Gastrocnemius medialis (tissue), 4 donors: ENCODE measurements around the gene ATG10. TPM values are rescaled to one million over a fixed set of nuclear protein-coding genes. Genes with fewer than 3 reads are reported as not detected.

Source experiments
- ATAC-seq, 2 donors: fragments of 150-250 bp; one replicate each; pipeline ENCODE4 v1.9.1; 2016
- DNase-seq, 2 donors: peaks; one replicate each; pipeline ENCODE4 v3.0.0-alpha.2; 2019
- H3K27ac ChIP-seq, 4 donors: fragments of 200-600 bp; sonication (generic); 1 replicate in 1 of 4; 2 replicates in 3 of 4; pipeline ENCODE4 v1.5.1; 2016 to 2018; ENCODE audit warnings: mild to moderate bottlenecking in 2 of 4, moderate library complexity in 1 of 4
- H3K27me3 ChIP-seq, 3 donors: fragments of 200-600 bp; sonication (generic) in 2 of 3; 1 replicate in 1 of 3; 2 replicates in 2 of 3; pipeline versions ENCODE4 v1.5.1 to v1.6.0; 2016 to 2019; ENCODE audit warnings: mild to moderate bottlenecking in 1 of 3, moderate library complexity in 1 of 3
- H3K36me3 ChIP-seq, 2 donors: fragments of 200-600 bp; sonication (generic) in 1 of 2; one replicate each; pipeline ENCODE4 v1.5.1; 2017 to 2018
- H3K4me1 ChIP-seq, 2 donors: fragments of 200-600 bp; sonication (generic) in 1 of 2; one replicate each; pipeline ENCODE4 v1.5.1; 2016 to 2017; ENCODE audit warnings: mild to moderate bottlenecking in 2 of 2
- H3K4me3 ChIP-seq, 4 donors: fragments of 200-600 bp; sonication (generic) in 3 of 4; 1 replicate in 1 of 4; 2 replicates in 3 of 4; pipeline ENCODE4 v1.5.1; 2016 to 2019; ENCODE audit warnings: mild to moderate bottlenecking in 2 of 4
- H3K9me3 ChIP-seq, 3 donors: fragments of 200-600 bp; sonication (generic) in 2 of 3; 1 replicate in 1 of 3; 2 replicates in 2 of 3; pipeline ENCODE4 v1.5.1; 2016 to 2019
- CTCF ChIP-seq, 5 experiments: fragments of 450-650 bp in 3 of 5; fragments of 200-600 bp in 2 of 5; sonication (generic) in 2 of 5; IDR thresholded peaks in 4 of 5; conservative IDR thresholded peaks in 1 of 5; 1 replicate in 4 of 5; 2 replicates in 1 of 5; pipeline ENCODE4 v1.5.1; 2016 to 2019; ENCODE audit warnings: antibody characterized with exemption in 5 of 5, mild to moderate bottlenecking in 3 of 5, moderate library complexity in 3 of 5
- POLR2A ChIP-seq, 2 donors: fragments of 450-650 bp; IDR thresholded peaks; one replicate each; pipeline ENCODE4 v1.6.1; 2017; ENCODE audit warnings: antibody characterized with exemption in 2 of 2, mild to moderate bottlenecking in 2 of 2, moderate library complexity in 2 of 2
- in situ Hi-C, 4 donors: fragments of 200-750 bp; cut with MboI; loops; one replicate each; pipeline versions ENCODE4 v1.15.0 to v1.8.0; 2017; ENCODE audit warnings: low sequenced_read_pairs in 4 of 4
- intact Hi-C: fragments of 100-400 bp; cut with DNase I; formaldehyde crosslinking; loops from one replicate; pipeline ENCODE4 v1.15.1; 2023; ENCODE audit warnings: low total_unique reads
- total RNA-seq, 4 donors: library from RNA; depleted of rRNA; stranded (reverse); fragments of >200 nt; gene quantifications; one replicate each; pipeline versions ENCODE4 v1.1.0 to v1.2.3, GENCODE V29; 2016

ATG10 gene
- total RNA-seq, 4 donors from 2014 or later, result 2.9 to 8.5 (median 6.0) TPM

- DNase-seq (no peak), ATAC-seq (no peak)
- no peaks in the 10 kb centered on the region for H3K36me3 ChIP-seq
- H3K4me1 ChIP-seq, result peaks cover 34 to 38% of the 10 kb centered on the region in 2 donors
- in situ Hi-C loops, result loop anchor here in 2 of 4 donors (25.0 kb wide), 2 partner anchors 289 to 389 kb away; partner anchors contain the start of gene SSBP2 (in 1 of the 2)
- H3K27me3 ChIP-seq, result no peaks in the 10 kb centered on the region
- intact Hi-C loops, result no loop called here
- H3K9me3 ChIP-seq, result no peaks in the 10 kb centered on the region
- TF ChIP-seq POLR2A (IDR thresholded peaks at IDR 0.05) (no peak), CTCF (IDR thresholded peaks at IDR 0.05 in 4 of 5, conservative IDR thresholded peaks at IDR 0.05 in 1 of 5) (no peak)
- no peak overlapping the region for H3K27ac ChIP-seq
- no peak overlapping the region for H3K4me3 ChIP-seq
Measured at GRCh38 chr5:82151662-82152061, 179.8 kb downstream of the ATG10 start.

- Histone ChIP-seq H3K9me3 (no peaks in the 10 kb centered on the region), H3K4me1 (peaks cover 26 to 28% of the 10 kb centered on the region in 2 donors), H3K4me3 (no peak overlapping the region), H3K36me3 (no peaks in the 10 kb centered on the region), H3K27ac (no peak overlapping the region), H3K27me3 (no peaks in the 10 kb centered on the region)
- no peak for DNase-seq
- TF ChIP-seq CTCF (IDR thresholded peaks at IDR 0.05 in 4 of 5, conservative IDR thresholded peaks at IDR 0.05 in 1 of 5), result no peak
- no peak for TF ChIP-seq POLR2A (IDR thresholded peaks at IDR 0.05)
- in situ Hi-C loops, result loop anchor here in 2 of 4 donors (25.0 kb wide), 2 partner anchors 291 to 391 kb away; partner anchors contain the start of gene SSBP2 (in 1 of the 2)
- intact Hi-C loops, result no loop called here
- ATAC-seq, result no peak
Measured at GRCh38 chr5:82152978-82153481, 181.2 kb downstream of the ATG10 start.

- no peak for ATAC-seq
- intact Hi-C loops, result no loop called here
- no peaks in the 10 kb centered on the region for H3K36me3 ChIP-seq
- in situ Hi-C loops, result loop anchor here in 2 of 4 donors (25.0 kb wide), 2 partner anchors 292 to 392 kb away; partner anchors contain the start of gene SSBP2 (in 1 of the 2)
- DNase-seq, result no peak
- no peaks in the 10 kb centered on the region for H3K9me3 ChIP-seq
- no peaks in the 10 kb centered on the region for H3K27me3 ChIP-seq
- no peak overlapping the region for H3K4me3 ChIP-seq
- TF ChIP-seq POLR2A (IDR thresholded peaks at IDR 0.05) (no peak), CTCF (IDR thresholded peaks at IDR 0.05 in 4 of 5, conservative IDR thresholded peaks at IDR 0.05 in 1 of 5) (no peak)
- no peak overlapping the region for H3K27ac ChIP-seq
- H3K4me1 ChIP-seq, result peaks cover 11 to 12% of the 10 kb centered on the region in 2 donors
Measured at GRCh38 chr5:82154776-82155175, 183.0 kb downstream of the ATG10 start.

GRCh38 chr5:82155305-82155704, 183.5 kb downstream of the ATG10 start:
- ATAC-seq, result no peak
- in situ Hi-C loops, result loop anchor here in 2 of 4 donors (25.0 kb wide), 2 partner anchors 293 to 393 kb away; partner anchors contain the start of gene SSBP2 (in 1 of the 2)

More at GRCh38 chr5:82155305-82155704, 183.5 kb downstream of the ATG10 start:
- Histone ChIP-seq H3K4me3 (no peak overlapping the region), H3K27me3 (no peaks in the 10 kb centered on the region), H3K27ac (no peak overlapping the region), H3K36me3 (no peaks in the 10 kb centered on the region), H3K4me1 (peaks cover 7 to 8% of the 10 kb centered on the region in 2 donors), H3K9me3 (no peaks in the 10 kb centered on the region)
- no peak for DNase-seq
- intact Hi-C loops, result no loop called here
- no peak for TF ChIP-seq CTCF (IDR thresholded peaks at IDR 0.05 in 4 of 5, conservative IDR thresholded peaks at IDR 0.05 in 1 of 5)
- no peak for TF ChIP-seq POLR2A (IDR thresholded peaks at IDR 0.05)
